ENCODE measurements around the gene C19orf67.

DNA sequence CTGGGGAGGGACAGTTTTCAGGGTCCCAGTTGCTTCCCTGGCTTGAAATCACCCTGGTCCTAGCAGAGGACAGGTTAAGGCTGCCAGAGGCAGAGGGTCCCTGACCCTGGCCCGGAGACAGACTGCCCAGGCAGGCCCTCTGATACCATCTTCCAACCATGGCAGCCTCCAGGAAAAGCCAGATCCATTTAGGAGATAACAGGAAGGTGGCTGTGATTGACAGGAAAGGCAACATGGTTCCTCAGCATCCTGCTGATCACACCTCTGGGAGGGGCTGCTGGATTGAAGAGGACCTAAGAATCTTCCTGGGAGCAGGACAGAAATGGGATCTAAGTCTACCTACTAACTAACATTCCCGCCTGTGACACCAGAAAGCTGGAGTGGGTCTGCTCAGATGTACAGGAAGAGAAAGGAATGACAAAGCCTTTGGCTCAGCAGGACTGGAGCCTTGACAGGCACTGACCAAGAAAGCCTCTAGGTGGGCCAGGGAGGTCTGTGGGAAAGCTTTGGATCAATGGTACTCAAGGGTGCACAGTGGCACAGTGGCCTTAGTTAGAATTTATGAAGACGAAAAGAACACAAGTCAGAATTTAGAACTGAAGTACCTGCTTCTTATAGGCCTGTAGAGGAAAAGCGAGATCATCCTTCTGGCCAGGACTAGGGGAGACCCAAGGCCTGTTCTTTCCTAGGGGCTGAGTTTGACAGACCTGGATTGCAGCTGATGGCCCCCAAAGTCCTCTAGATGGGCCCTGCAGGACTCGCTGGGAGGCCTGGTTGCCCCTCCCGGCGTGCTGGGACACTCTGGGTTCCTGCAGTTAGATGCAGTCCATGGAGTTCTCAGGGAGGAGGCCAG is 34.3 kb upstream of the C19orf67 start:
- TF ChIP-seq POLR2A (IDR thresholded peaks at IDR 0.05; ENCODE audit: extremely low read depth, insufficient read length), result no peak
- TF ChIP-seq CTCF (IDR thresholded peaks at IDR 0.05; ENCODE audit: low read depth, low read length), result no peak
- TF ChIP-seq MYC (IDR thresholded peaks at IDR 0.05; ENCODE audit: low read depth, low read length), result no peak
- TF ChIP-seq, protein P1, sequence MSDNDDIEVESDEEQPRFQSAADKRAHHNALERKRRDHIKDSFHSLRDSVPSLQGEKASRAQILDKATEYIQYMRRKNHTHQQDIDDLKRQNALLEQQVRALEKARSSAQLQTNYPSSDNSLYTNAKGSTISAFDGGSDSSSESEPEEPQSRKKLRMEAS (IDR thresholded peaks at IDR 0.05; ENCODE audit: low read depth, low read length), result no peak
